Measurements from ENCODE around the gene MBOAT1.

Gene MBOAT1

DNA sequence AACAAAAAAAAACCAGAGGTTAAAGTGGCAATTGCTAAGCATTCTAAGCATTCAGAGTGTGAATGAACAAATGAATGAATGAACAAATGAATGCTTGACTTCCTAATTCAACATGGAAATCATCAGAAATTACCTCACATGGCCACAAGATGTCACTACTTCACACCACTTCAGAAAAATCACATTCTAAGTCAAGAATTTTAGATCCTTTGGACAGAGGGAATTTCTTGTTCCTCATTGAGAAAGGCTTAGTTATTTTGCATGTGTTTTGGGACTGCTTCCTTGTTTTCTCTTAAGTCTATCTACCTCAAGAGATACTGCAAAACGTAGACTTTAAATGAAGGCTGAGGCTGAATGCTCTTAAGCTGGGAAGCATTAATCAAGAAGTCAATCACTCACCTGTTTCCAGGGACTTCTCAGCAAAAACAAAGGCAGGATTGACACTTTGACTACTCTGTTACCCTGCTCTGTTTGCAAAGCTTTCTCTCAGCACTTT, 120.2 kb downstream of the MBOAT1 start:
- no peak for DNase-seq

DNA sequence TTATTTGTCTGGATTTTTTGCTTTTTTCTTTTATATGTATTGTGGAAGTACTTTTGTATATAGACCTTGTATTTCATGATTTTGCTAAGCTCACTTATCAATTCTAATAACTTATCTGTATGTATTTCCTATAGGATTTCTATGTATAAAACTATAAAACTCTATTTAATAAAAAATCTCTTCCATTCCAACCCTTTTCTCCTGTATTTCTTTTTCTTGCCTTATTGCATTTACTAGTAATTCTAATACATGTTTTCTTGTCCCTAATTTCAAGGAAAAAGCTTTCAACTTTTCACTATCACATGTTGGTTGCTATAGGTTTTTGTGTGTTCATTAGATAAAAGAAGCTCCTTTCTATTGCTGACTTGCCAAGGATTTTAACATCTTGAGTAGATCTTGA, 125.3 kb downstream of the MBOAT1 start:
- no peak for DNase-seq

DNA sequence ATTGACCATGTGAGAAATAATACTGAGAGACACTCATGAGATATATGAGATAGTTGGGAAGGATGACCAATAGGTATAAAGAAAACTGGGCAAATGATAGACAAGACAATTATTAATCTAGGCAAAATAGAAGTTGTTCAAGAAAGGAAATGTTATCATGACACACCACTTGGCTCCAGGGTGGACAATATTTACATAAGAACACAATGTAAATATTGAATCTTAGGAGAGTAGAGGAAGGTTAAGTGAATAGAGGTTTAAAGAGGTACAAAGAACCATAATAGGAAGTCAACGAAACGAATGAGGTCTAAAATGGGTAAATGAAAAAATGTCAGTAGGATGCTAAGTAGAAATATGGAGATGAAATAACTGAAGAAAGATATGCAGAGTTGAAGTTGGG, 126.5 kb downstream of the MBOAT1 start:
- DNase-seq = no peak

DNA sequence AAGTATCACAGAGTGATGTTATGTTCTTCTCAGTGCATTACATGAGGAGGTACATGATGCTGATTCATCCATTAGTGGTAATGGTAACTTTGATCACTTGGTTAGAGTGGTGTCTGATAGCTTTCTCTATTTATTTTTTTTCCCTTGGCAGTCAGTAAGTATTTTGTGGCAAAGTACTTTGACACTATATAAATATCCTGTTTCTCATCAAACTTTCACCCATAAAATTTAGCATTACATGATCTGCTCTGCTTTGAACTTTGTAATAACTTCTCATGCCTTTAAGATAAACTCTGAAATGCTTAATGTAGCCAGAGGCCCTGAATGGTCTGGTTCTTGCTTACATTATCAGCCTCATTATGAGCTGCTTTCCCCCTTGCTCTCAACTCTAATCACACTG, 127.9 kb downstream of the MBOAT1 start:
- DNase-seq = no peak

DNA sequence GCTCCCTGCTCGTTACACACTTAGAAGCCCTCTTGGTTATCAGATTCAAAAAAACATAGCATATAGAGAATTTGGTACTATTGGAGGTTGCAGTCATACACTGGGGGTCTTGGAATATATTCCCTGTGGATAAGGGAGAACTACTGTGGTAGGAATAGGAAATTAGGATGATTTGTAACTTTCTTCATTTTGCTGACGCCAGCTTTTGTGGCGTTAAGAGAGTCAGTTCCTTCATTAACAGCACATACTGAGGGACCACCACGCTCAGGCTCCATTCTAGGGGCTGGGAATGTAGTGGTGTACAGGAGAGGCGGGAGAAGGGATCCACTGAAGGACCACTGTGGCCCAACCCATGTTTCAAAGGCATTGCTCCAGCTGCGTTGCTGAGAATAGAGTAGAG, 140.3 kb downstream of the MBOAT1 start:
- no peak for DNase-seq

DNA sequence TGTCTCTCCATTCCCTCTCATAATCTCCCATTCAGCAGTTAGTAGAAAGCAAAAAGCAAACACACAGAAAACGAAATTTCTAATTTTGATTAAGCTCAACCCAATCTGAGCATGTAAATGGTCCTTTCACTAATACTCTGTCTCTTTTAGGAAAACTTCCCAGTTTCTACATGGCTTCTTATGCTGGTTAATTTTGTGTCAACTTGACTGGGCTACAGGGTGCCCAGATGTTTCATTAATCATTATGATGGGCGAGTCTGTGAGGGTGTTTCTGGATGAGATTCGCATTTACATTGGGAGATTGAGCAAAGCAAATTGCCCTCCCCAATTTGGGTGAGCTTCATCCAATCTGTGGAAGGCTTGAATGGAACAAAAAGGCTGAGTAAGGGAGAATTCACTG, 142.2 kb downstream of the MBOAT1 start:
- no peak for DNase-seq

DNA sequence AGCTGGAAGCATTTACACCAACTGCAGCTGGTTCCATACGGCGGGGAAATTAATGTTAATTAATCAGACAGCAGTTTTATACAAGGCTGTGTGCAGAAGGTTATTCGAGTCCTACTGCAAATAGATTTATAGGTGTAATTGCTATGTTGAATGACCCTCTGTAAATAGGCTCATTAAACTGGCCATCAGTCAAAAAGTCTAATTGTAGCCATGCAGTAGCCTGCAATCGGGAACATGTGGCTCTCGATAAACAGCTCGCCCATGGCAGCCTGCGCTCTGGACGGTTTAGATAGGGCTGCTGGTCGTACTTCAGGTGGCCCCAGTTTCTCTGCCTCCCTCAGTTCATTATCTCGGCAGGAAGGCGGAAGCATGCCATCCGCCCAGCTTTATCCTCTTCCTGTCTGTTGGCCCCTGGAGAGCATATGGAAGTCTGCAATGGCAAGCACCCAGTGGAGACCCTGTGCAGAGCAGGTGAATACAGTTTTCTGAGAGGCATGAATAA, 143.2 kb downstream of the MBOAT1 start:
- no peak for DNase-seq

DNA sequence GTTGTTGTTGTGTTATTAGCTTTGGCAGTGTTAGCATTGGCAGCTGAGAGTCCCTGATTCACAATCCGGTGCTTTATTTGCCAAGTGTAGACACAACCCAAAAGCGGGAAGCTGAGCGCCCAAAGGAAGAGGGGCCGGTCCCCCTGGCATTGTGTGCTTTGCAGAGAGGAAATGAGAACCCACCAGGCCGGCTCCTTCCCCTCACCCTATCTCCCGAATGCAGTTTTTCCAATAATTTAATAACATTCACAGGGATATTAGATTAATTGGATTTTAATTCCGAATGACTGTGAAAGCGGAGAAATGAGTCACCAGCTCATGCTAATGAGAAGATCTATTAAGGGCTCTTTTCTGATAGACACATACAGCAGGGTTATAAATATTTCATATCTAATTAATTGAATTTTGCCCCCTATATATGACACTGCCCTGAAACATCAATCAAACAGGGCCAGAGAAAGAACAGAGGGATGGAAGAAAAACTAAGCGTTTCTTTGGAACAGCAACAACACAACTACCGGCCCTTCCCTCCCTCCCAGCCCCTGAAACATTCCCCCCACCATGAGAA, 143.8 kb downstream of the MBOAT1 start:
- no peak for DNase-seq

DNA sequence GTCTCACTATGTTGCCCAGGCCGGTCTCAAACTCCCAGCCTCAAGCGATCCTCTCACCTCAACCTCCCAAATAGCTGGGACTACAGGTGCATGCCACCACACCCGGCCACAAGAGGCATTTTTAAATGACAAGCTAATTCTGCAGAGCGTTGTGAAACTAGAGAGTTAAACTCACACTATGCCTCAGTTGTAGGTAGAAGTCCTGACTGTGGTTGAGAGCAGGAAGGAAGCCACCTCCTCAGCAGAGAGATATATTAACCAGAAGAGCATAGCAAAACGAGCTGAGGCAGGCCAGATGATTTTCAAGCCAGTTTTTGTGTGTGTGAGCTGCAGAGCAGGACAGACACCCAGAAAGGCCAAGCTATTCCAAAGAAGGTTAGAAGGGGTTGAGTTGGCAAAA, 150.3 kb downstream of the MBOAT1 start:
- no peak for DNase-seq

DNA sequence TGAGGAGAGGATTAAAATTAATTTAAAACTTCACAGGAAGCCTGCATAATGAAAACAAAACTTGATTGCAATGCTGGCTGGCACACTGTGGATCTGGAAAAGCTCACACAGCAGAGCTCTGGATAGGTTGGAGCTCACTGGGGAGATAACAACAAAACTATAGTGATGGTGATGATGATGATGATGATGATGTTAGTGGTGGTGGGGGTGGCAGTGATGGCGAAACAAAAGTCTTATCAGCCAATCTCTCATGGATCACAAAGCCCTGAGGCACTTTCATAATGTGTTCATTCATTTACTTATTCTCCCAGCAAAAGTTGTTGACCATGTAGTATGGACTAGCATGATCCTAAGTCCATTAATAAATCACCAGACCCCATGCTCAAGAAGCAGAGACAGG, 152.0 kb downstream of the MBOAT1 start:
- DNase-seq = no peak

DNA sequence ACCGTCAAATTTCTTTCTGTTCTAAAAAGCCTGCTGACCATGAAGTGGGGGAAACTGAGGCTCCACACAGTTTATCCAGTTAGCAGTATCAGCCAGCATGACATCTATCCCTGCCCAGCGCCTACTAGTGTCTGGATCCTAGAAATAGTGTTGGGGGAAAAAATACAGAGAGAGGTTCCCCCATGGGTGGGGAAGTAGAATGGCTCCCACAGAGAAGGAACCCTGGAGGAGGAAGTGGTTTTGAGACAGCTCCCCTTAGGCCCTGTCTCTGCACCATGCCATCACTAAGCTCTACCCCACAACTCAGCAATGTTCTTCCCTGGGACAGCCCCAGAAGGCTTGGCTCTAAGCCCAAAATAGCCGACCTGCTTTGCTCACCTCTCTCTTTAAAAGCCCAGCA, 153.4 kb downstream of the MBOAT1 start:
- DNase-seq = no peak

DNA sequence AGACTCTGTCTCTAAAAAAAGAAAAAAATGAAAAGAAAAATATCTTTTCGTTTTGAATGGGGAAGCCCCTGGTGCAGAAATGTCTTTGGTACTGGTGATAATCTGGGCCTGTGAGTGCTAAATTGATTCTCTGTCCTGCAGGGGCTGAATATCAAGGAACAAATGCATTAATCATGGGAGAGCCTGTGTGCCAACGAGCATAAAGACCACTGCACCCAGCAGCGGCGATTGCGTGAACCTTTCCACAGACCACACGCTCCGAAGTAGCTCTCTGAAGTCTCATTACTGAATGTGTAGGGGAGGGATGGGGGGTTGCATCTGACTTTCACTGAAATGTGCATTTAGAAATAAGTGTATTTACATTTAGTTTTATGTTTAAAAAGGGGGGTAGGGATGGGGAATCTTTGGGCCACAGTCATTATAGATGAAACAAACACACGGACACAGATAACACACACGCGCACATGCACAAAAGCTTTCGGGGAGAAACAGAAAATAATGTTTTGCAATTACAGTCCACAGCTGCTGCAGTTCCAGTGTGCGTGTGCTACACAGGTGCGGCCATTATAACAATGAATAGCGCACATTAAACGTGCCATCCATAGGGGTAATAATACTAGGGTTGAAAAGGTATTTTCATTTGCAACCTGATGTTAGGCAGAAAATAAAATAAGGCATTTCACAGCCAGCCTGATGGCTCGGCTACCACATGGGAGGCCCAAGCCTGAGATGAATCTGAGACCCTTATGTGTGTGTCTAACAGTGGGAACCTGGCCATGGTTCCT, 154.0 kb downstream of the MBOAT1 start:
- DNase-seq = no peak

DNA sequence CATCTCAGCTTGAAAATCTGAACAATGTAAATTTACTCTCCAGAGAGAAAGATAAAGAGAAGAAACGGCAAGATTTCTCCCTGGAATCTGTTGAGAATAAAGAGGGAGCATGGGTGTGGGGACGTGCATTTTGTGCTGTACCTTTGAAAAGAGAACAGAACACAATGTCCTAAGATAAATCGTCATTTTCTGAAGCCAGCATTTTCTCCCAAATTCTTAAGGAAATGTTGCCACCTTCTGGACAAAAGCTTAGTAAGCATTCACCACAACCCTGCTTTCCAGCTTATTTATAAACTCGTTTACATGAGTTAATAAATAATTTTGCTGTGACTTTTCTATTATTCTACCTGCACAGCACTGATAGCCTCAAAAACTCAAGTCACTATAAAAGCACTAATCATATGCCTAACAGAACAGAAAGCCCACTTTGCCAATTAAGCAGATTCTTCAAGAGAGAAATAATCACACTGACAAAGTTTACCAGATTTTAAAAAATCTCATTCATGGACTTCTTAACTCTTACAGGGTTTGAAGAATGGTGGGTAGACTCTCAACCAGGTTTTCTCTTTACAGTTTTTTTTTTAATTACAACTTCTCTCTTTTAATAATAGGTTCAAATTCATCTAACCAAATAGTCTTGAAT, 155.8 kb downstream of the MBOAT1 start:
- DNase-seq = no peak

DNA sequence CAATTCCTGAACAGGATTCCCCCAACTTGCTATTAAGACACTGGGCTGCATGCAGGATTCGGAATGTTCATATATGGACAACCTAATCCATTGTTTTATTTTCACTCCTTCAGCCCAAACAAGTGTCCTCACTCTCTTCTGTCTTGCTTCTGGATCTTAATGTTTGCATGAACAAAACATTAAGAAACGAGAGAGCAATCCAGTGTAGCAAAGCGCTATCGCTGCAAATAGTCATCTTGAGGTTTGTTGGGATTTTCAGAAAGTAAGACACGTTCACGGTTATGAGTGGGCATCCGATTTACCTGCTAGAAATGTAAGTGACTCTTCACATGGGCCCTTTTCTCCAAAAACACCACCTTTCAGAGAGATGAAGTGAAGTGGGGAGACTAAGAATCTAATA, 156.4 kb downstream of the MBOAT1 start:
- DNase-seq = no peak
